K562 (cell line): Measurements from ENCODE around the gene SPATS1. TPM values are rescaled to one million over a fixed set of nuclear protein-coding genes. Genes with fewer than 3 reads are reported as not detected.

Experiments used
- polyA plus RNA-seq, 8 experiments: library from polyadenylated mRNA; depleted of rRNA in 4 of 8; stranded (reverse) in 5 of 8; unstranded in 3 of 8; fragments of >200 nt; fragmentation: Nextera tagmentation in 2 of 8; fragmentation: Illumina TruSeq in 1 of 8; extraction: Ambion mirVana in 2 of 8; extraction: Trizol in 1 of 8; gene quantifications; 2 replicates each; pipeline versions ENCODE4 v1.2.1 to v1.2.3, GENCODE V29; 2011 to 2014; ENCODE audit warnings: inconsistent platforms in 1 of 8, missing spikeins in 1 of 8
- total RNA-seq, 7 experiments: library from RNA; depleted of rRNA in 6 of 7; stranded (reverse); fragments of >200 nt in 6 of 7; fragmentation: Illumina TruSeq in 2 of 7; extraction: Trizol in 2 of 7; gene quantifications; 2 replicates each; pipeline versions ENCODE4 v1.2.1 to v1.2.3, GENCODE V29; 2011 to 2021; ENCODE audit warnings: low replicate concordance in 1 of 7

Gene SPATS1
- total and polyA plus RNA-seq, 9 of the 15 experiments (the other 6 are each of a cell fraction or from before 2014, with no cell fraction given): not detected

Other genes with a start within 250 kb of the SPATS1 start
Only the 7 nearest of the 11 such genes appear.
- 57.7 and 89.5 TPM in 2 replicates for gene SLC29A1, start 119.1 kb upstream of the SPATS1 start, total RNA-seq (2014; rRNA removed)
- gene SLC29A1, start 119.1 kb upstream of the SPATS1 start, total RNA-seq (2014; rRNA removed; fragmentation: Illumina TruSeq; extraction: Trizol): 32.8 and 35.3 TPM in 2 replicates
- gene SLC29A1, start 119.1 kb upstream of the SPATS1 start, total RNA-seq (2015; rRNA removed; fragmentation: Illumina TruSeq; extraction: Trizol): 43.2 and 44.3 TPM in 2 replicates
- gene SLC29A1, start 119.1 kb upstream of the SPATS1 start, total RNA-seq (2021): 103 and 107 TPM in 2 replicates
- gene SLC29A1, start 119.1 kb upstream of the SPATS1 start, polyA plus RNA-seq (2011; rRNA removed): 148 and 204 TPM in 2 replicates
- gene SLC29A1, start 119.1 kb upstream of the SPATS1 start, polyA plus RNA-seq (2014; fragmentation: Illumina TruSeq; extraction: Trizol): 136 and 170 TPM in 2 replicates
- gene SLC29A1, start 119.1 kb upstream of the SPATS1 start, polyA plus RNA-seq (2014; fragmentation: Nextera tagmentation; extraction: Ambion mirVana): 10 to 100 TPM; 18.9 to 42.0 TPM
- gene SLC29A1, start 119.1 kb upstream of the SPATS1 start, polyA plus RNA-seq (2014; rRNA removed): 140 and 147 TPM in 2 replicates
- 2,052 and 2,390 TPM in 2 replicates for gene HSP90AB1, start 95.5 kb upstream of the SPATS1 start, total RNA-seq (2014; rRNA removed)
- gene HSP90AB1, start 95.5 kb upstream of the SPATS1 start, total RNA-seq (2014; rRNA removed; fragmentation: Illumina TruSeq; extraction: Trizol): 2,633 and 2,824 TPM in 2 replicates
- 2,220 and 2,262 TPM in 2 replicates for gene HSP90AB1, start 95.5 kb upstream of the SPATS1 start, total RNA-seq (2015; rRNA removed; fragmentation: Illumina TruSeq; extraction: Trizol)
- gene HSP90AB1, start 95.5 kb upstream of the SPATS1 start, total RNA-seq (2021): 2,162 and 2,174 TPM in 2 replicates
- gene HSP90AB1, start 95.5 kb upstream of the SPATS1 start, polyA plus RNA-seq (2011; rRNA removed): 2,356 and 2,496 TPM in 2 replicates
- gene HSP90AB1, start 95.5 kb upstream of the SPATS1 start, polyA plus RNA-seq (2014; fragmentation: Illumina TruSeq; extraction: Trizol): 3,149 and 3,358 TPM in 2 replicates
- gene HSP90AB1, start 95.5 kb upstream of the SPATS1 start, polyA plus RNA-seq (2014; fragmentation: Nextera tagmentation; extraction: Ambion mirVana): 1,000 to 10,000 TPM; 1,975 to 2,865 TPM
- 1,691 and 1,780 TPM in 2 replicates for gene HSP90AB1, start 95.5 kb upstream of the SPATS1 start, polyA plus RNA-seq (2014; rRNA removed)
- 43.6 and 59.3 TPM in 2 replicates for gene SLC35B2, start 85.1 kb upstream of the SPATS1 start, total RNA-seq (2014; rRNA removed)
- gene SLC35B2, start 85.1 kb upstream of the SPATS1 start, total RNA-seq (2014; rRNA removed; fragmentation: Illumina TruSeq; extraction: Trizol): 31.1 and 38.8 TPM in 2 replicates
- gene SLC35B2, start 85.1 kb upstream of the SPATS1 start, total RNA-seq (2015; rRNA removed; fragmentation: Illumina TruSeq; extraction: Trizol): 46.0 and 47.1 TPM in 2 replicates
- 53.1 and 54.3 TPM in 2 replicates for gene SLC35B2, start 85.1 kb upstream of the SPATS1 start, total RNA-seq (2021)
- 50.8 and 53.9 TPM in 2 replicates for gene SLC35B2, start 85.1 kb upstream of the SPATS1 start, polyA plus RNA-seq (2011; rRNA removed)
- gene SLC35B2, start 85.1 kb upstream of the SPATS1 start, polyA plus RNA-seq (2014; fragmentation: Illumina TruSeq; extraction: Trizol): 57.6 and 58.9 TPM in 2 replicates
- 10 to 100 TPM; 14.5 to 19.2 TPM for gene SLC35B2, start 85.1 kb upstream of the SPATS1 start, polyA plus RNA-seq (2014; fragmentation: Nextera tagmentation; extraction: Ambion mirVana)
- 59.1 and 61.8 TPM in 2 replicates for gene SLC35B2, start 85.1 kb upstream of the SPATS1 start, polyA plus RNA-seq (2014; rRNA removed)
- gene NFKBIE, start 77.1 kb upstream of the SPATS1 start, total RNA-seq (2014; rRNA removed): 15.7 TPM in 2 replicates
- gene NFKBIE, start 77.1 kb upstream of the SPATS1 start, total RNA-seq (2014; rRNA removed; fragmentation: Illumina TruSeq; extraction: Trizol): 11.6 and 11.7 TPM in 2 replicates
- gene NFKBIE, start 77.1 kb upstream of the SPATS1 start, total RNA-seq (2015; rRNA removed; fragmentation: Illumina TruSeq; extraction: Trizol): 14.2 and 14.6 TPM in 2 replicates
- gene NFKBIE, start 77.1 kb upstream of the SPATS1 start, total RNA-seq (2021): 14.0 and 16.4 TPM in 2 replicates
- gene NFKBIE, start 77.1 kb upstream of the SPATS1 start, polyA plus RNA-seq (2011; rRNA removed): 11.9 and 12.3 TPM in 2 replicates
- 10.0 and 12.3 TPM in 2 replicates for gene NFKBIE, start 77.1 kb upstream of the SPATS1 start, polyA plus RNA-seq (2014; fragmentation: Illumina TruSeq; extraction: Trizol)
- 1 to 10 TPM; 2.1 to 2.9 TPM for gene NFKBIE, start 77.1 kb upstream of the SPATS1 start, polyA plus RNA-seq (2014; fragmentation: Nextera tagmentation; extraction: Ambion mirVana)
- gene NFKBIE, start 77.1 kb upstream of the SPATS1 start, polyA plus RNA-seq (2014; rRNA removed): 10.2 and 11.6 TPM in 2 replicates
- not detected in 2 replicates for gene TMEM151B, start 72.2 kb upstream of the SPATS1 start, total RNA-seq (2014; rRNA removed)
- not detected in 2 replicates for gene TMEM151B, start 72.2 kb upstream of the SPATS1 start, total RNA-seq (2014; rRNA removed; fragmentation: Illumina TruSeq; extraction: Trizol)
- gene TMEM151B, start 72.2 kb upstream of the SPATS1 start, total RNA-seq (2015; rRNA removed; fragmentation: Illumina TruSeq; extraction: Trizol): not detected in 2 replicates
- not detected in 2 replicates for gene TMEM151B, start 72.2 kb upstream of the SPATS1 start, total RNA-seq (2021)
- not detected in 2 replicates for gene TMEM151B, start 72.2 kb upstream of the SPATS1 start, polyA plus RNA-seq (2011; rRNA removed)
- not detected in 2 replicates for gene TMEM151B, start 72.2 kb upstream of the SPATS1 start, polyA plus RNA-seq (2014; fragmentation: Illumina TruSeq; extraction: Trizol)
- not detected for gene TMEM151B, start 72.2 kb upstream of the SPATS1 start, polyA plus RNA-seq (2014; fragmentation: Nextera tagmentation; extraction: Ambion mirVana)
- not detected in 2 replicates for gene TMEM151B, start 72.2 kb upstream of the SPATS1 start, polyA plus RNA-seq (2014; rRNA removed)
- 30.5 and 34.6 TPM in 2 replicates for gene AARS2, start 29.3 kb upstream of the SPATS1 start, total RNA-seq (2014; rRNA removed)
- gene AARS2, start 29.3 kb upstream of the SPATS1 start, total RNA-seq (2014; rRNA removed; fragmentation: Illumina TruSeq; extraction: Trizol): 9.3 and 12.9 TPM in 2 replicates
- 23.6 and 24.6 TPM in 2 replicates for gene AARS2, start 29.3 kb upstream of the SPATS1 start, total RNA-seq (2015; rRNA removed; fragmentation: Illumina TruSeq; extraction: Trizol)
- gene AARS2, start 29.3 kb upstream of the SPATS1 start, total RNA-seq (2021): 31.8 and 34.0 TPM in 2 replicates
- gene AARS2, start 29.3 kb upstream of the SPATS1 start, polyA plus RNA-seq (2011; rRNA removed): 11.4 and 11.6 TPM in 2 replicates
- 18.3 and 23.7 TPM in 2 replicates for gene AARS2, start 29.3 kb upstream of the SPATS1 start, polyA plus RNA-seq (2014; fragmentation: Illumina TruSeq; extraction: Trizol)
- 1 to 10 TPM in 1 of 2 experiments, under 1 TPM in 1; 0.97 to 1.0 TPM for gene AARS2, start 29.3 kb upstream of the SPATS1 start, polyA plus RNA-seq (2014; fragmentation: Nextera tagmentation; extraction: Ambion mirVana)
- gene AARS2, start 29.3 kb upstream of the SPATS1 start, polyA plus RNA-seq (2014; rRNA removed): 21.9 and 24.4 TPM in 2 replicates
- gene CDC5L, start 45.1 kb downstream of the SPATS1 start, total RNA-seq (2014; rRNA removed): 26.0 and 26.4 TPM in 2 replicates
- gene CDC5L, start 45.1 kb downstream of the SPATS1 start, total RNA-seq (2014; rRNA removed; fragmentation: Illumina TruSeq; extraction: Trizol): 42.6 and 51.3 TPM in 2 replicates
- 40.5 and 44.2 TPM in 2 replicates for gene CDC5L, start 45.1 kb downstream of the SPATS1 start, total RNA-seq (2015; rRNA removed; fragmentation: Illumina TruSeq; extraction: Trizol)
- 28.6 and 29.9 TPM in 2 replicates for gene CDC5L, start 45.1 kb downstream of the SPATS1 start, total RNA-seq (2021)
- 21.3 and 31.3 TPM in 2 replicates for gene CDC5L, start 45.1 kb downstream of the SPATS1 start, polyA plus RNA-seq (2011; rRNA removed)
- 29.4 and 33.9 TPM in 2 replicates for gene CDC5L, start 45.1 kb downstream of the SPATS1 start, polyA plus RNA-seq (2014; fragmentation: Illumina TruSeq; extraction: Trizol)
- 10 to 100 TPM; 23.5 to 30.8 TPM for gene CDC5L, start 45.1 kb downstream of the SPATS1 start, polyA plus RNA-seq (2014; fragmentation: Nextera tagmentation; extraction: Ambion mirVana)
- gene CDC5L, start 45.1 kb downstream of the SPATS1 start, polyA plus RNA-seq (2014; rRNA removed): 20.4 and 22.3 TPM in 2 replicates